ENCODE data around the gene P2RX7. TPM values are rescaled to one million over a fixed set of nuclear protein-coding genes. Genes with fewer than 3 reads are reported as not detected.
"Not testable (repeated sequence)": the region's sequence is repeated elsewhere in the genome, so short reads cannot be mapped to it uniquely, and the experiment has no call there.

Gene P2RX7
- total RNA-seq, 1 donor from 2014 or later, result 0.12 TPM

GRCh38 chr12:121222847-121223246 is 90.2 kb downstream of the P2RX7 start:
- no peak for TF ChIP-seq CTCF (conservative IDR thresholded peaks at IDR 0.05)
- Mint-ChIP-seq H3K27me3 (ENCODE audit: low read depth) (no peaks in the 10 kb centered on the region), H3K9me3 (no peaks in the 10 kb centered on the region), H3K27ac (ENCODE audit: unreplicated experiment) (no peak overlapping the region), H3K4me1 (no peaks in the 10 kb centered on the region), H3K4me3 (no peak overlapping the region), H3K36me3 (ENCODE audit: low read depth) (no peaks in the 10 kb centered on the region)
- no peak for DNase-seq (ENCODE audit: low read depth, low spot score)

GRCh38 chr12:121223292-121224285 is 90.9 kb downstream of the P2RX7 start:
- Mint-ChIP-seq H3K9me3 (no peaks in the 10 kb centered on the region), H3K36me3 (ENCODE audit: low read depth) (no peaks in the 10 kb centered on the region)
- DNase-seq (ENCODE audit: low read depth, low spot score), result no peak

GRCh38 chr12:121224591-121224990 is 91.9 kb downstream of the P2RX7 start:
- H3K4me1 Mint-ChIP-seq, result no peaks in the 10 kb centered on the region
- no peak for DNase-seq (ENCODE audit: low read depth, low spot score)

More at GRCh38 chr12:121223292-121224285, 90.9 kb downstream of the P2RX7 start:
- no peak for TF ChIP-seq CTCF (conservative IDR thresholded peaks at IDR 0.05)
- no peak overlapping the region for H3K27ac Mint-ChIP-seq (ENCODE audit: unreplicated experiment)
- no peak overlapping the region for H3K4me3 Mint-ChIP-seq
- no peaks in the 10 kb centered on the region for H3K4me1 Mint-ChIP-seq
- no peaks in the 10 kb centered on the region for H3K27me3 Mint-ChIP-seq (ENCODE audit: low read depth)

GRCh38 chr12:121226399-121226798 is 93.7 kb downstream of the P2RX7 start:
- no peak overlapping the region for H3K27ac Mint-ChIP-seq (ENCODE audit: unreplicated experiment)
- DNase-seq (ENCODE audit: low read depth, low spot score), result no peak
- H3K4me1 Mint-ChIP-seq, result peaks cover 4% of the 10 kb centered on the region
- H3K36me3 Mint-ChIP-seq (ENCODE audit: low read depth), result no peaks in the 10 kb centered on the region
- H3K4me3 Mint-ChIP-seq, result no peak overlapping the region
- H3K9me3 Mint-ChIP-seq, result no peaks in the 10 kb centered on the region
- no peaks in the 10 kb centered on the region for H3K27me3 Mint-ChIP-seq (ENCODE audit: low read depth)
- no peak for TF ChIP-seq CTCF (conservative IDR thresholded peaks at IDR 0.05)

More at GRCh38 chr12:121224591-121224990, 91.9 kb downstream of the P2RX7 start:
- Mint-ChIP-seq H3K4me3 (no peak overlapping the region), H3K27ac (ENCODE audit: unreplicated experiment) (peak overlapping the region; percentile 66), H3K36me3 (ENCODE audit: low read depth) (no peaks in the 10 kb centered on the region), H3K9me3 (no peaks in the 10 kb centered on the region), H3K27me3 (ENCODE audit: low read depth) (no peaks in the 10 kb centered on the region)
- TF ChIP-seq CTCF (conservative IDR thresholded peaks at IDR 0.05), result no peak

- not testable (repeated sequence) for H3K4me1 Mint-ChIP-seq; H3K9me3 Mint-ChIP-seq; H3K27me3 Mint-ChIP-seq (ENCODE audit: low read depth); DNase-seq (ENCODE audit: low read depth, low spot score); H3K27ac Mint-ChIP-seq (ENCODE audit: unreplicated experiment); H3K36me3 Mint-ChIP-seq (ENCODE audit: low read depth); H3K4me3 Mint-ChIP-seq
These were observed 94.2 kb downstream of the P2RX7 start for GRCh38 chr12:121226871-121227270.

GRCh38 chr12:121227294-121227693 is 94.6 kb downstream of the P2RX7 start:
- Mint-ChIP-seq H3K9me3 (no peaks in the 10 kb centered on the region), H3K27ac (ENCODE audit: unreplicated experiment) (no peak overlapping the region), H3K27me3 (ENCODE audit: low read depth) (no peaks in the 10 kb centered on the region), H3K4me1 (peaks cover 4% of the 10 kb centered on the region), H3K4me3 (no peak overlapping the region), H3K36me3 (ENCODE audit: low read depth) (no peaks in the 10 kb centered on the region)
- no peak for TF ChIP-seq CTCF (conservative IDR thresholded peaks at IDR 0.05)
- no peak for DNase-seq (ENCODE audit: low read depth, low spot score)

All from neural crest cell (in vitro differentiated cells).